ENCODE measurements around the gene MYO1A. TPM values are rescaled to one million over a fixed set of nuclear protein-coding genes. Genes with fewer than 3 reads are reported as not detected.

Gene MYO1A
- total and polyA plus RNA-seq, 2 of the 13 experiments (the other 11 are each of a cell fraction or from before 2014, with no cell fraction given) = 5.3 to 6.0 TPM

DNA sequence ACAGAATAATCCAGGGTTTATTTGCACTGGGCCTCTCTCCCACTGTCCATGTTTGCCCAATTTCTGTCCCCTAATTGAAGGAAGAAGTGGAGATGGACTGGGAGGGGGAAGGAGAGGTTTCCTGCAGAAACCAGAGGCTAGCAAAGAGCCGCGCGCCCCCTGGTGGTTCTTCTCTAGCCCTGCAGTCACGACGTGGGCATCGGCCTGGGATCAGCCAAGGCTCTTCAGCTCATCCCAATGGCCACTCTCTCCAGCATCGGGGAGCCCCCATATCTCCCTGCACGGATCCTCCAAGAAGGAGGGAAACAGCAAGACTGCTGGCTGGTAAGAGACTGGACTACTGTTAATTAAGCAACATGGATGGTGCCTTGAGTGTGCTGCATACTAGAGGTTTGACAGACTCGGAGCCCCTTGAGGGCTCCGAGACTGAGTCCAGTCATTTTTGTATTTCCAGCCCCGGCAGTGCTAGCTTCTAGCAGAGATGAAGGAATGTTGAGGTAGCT lies 62.3 kb downstream of the MYO1A start (continued):
- TF ChIP-seq, protein P1, sequence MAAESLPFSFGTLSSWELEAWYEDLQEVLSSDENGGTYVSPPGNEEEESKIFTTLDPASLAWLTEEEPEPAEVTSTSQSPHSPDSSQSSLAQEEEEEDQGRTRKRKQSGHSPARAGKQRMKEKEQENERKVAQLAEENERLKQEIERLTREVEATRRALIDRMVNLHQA (CRISPR knock-in tag; IDR thresholded peaks at IDR 0.05) = no peak
- TF ChIP-seq ZNF282 (IDR thresholded peaks at IDR 0.05; ENCODE audit: partially characterized antibody) (no peak), STAG1 (CRISPR knock-in tag; IDR thresholded peaks at IDR 0.05) (peak; percentile 96), ZFP62 (CRISPR knock-in tag; IDR thresholded peaks at IDR 0.05) (no peak), POLR2G (IDR thresholded peaks at IDR 0.05; ENCODE audit: low read depth, low read length) (no peak), ZNF260 (CRISPR knock-in tag; IDR thresholded peaks at IDR 0.05; ENCODE audit: borderline replicate concordance, low read depth) (no peak), ZSCAN25 (CRISPR knock-in tag; IDR thresholded peaks at IDR 0.05) (no peak), MTF2 (CRISPR knock-in tag; IDR thresholded peaks at IDR 0.05; ENCODE audit: borderline replicate concordance) (no peak), ZNF816 (CRISPR knock-in tag; IDR thresholded peaks at IDR 0.05; ENCODE audit: borderline replicate concordance) (no peak), SRF (IDR thresholded peaks at IDR 0.05; ENCODE audit: low read depth, low read length) (no peak), KLF9 (CRISPR knock-in tag; IDR thresholded peaks at IDR 0.05; ENCODE audit: low read depth) (no peak), ZNF766 (CRISPR knock-in tag; IDR thresholded peaks at IDR 0.05; ENCODE audit: borderline replicate concordance) (peak; percentile 98), ZNF251 (CRISPR knock-in tag; IDR thresholded peaks at IDR 0.05) (no peak), ZFY (CRISPR knock-in tag; IDR thresholded peaks at IDR 0.05) (no peak), MED13 (CRISPR knock-in tag; IDR thresholded peaks at IDR 0.05) (no peak), NR2F2 (IDR thresholded peaks at IDR 0.05; ENCODE audit: borderline replicate concordance, low read depth) (no peak), ZBTB3 (CRISPR knock-in tag; IDR thresholded peaks at IDR 0.05; ENCODE audit: borderline replicate concordance, low read depth) (no peak), ZNF468 (CRISPR knock-in tag; IDR thresholded peaks at IDR 0.05) (no peak), HMGA1 (CRISPR knock-in tag; conservative IDR thresholded peaks at IDR 0.05) (no peak)
- TF ChIP-seq, protein P2, sequence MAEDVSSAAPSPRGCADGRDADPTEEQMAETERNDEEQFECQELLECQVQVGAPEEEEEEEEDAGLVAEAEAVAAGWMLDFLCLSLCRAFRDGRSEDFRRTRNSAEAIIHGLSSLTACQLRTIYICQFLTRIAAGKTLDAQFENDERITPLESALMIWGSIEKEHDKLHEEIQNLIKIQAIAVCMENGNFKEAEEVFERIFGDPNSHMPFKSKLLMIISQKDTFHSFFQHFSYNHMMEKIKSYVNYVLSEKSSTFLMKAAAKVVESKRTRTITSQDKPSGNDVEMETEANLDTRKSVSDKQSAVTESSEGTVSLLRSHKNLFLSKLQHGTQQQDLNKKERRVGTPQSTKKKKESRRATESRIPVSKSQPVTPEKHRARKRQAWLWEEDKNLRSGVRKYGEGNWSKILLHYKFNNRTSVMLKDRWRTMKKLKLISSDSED (CRISPR knock-in tag; IDR thresholded peaks at IDR 0.05) = no peak
- TF ChIP-seq, protein P3, sequence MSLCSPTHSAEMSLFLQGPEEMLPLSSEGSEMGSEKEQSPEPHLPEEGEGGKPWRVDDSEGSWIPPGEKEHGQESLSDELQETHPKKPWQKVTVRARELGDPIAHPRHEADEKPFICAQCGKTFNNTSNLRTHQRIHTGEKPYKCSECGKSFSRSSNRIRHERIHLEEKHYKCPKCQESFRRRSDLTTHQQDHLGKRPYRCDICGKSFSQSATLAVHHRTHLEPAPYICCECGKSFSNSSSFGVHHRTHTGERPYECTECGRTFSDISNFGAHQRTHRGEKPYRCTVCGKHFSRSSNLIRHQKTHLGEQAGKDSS (CRISPR knock-in tag; IDR thresholded peaks at IDR 0.05; ENCODE audit: borderline replicate concordance, low read depth) = no peak
- TF ChIP-seq, protein P4, sequence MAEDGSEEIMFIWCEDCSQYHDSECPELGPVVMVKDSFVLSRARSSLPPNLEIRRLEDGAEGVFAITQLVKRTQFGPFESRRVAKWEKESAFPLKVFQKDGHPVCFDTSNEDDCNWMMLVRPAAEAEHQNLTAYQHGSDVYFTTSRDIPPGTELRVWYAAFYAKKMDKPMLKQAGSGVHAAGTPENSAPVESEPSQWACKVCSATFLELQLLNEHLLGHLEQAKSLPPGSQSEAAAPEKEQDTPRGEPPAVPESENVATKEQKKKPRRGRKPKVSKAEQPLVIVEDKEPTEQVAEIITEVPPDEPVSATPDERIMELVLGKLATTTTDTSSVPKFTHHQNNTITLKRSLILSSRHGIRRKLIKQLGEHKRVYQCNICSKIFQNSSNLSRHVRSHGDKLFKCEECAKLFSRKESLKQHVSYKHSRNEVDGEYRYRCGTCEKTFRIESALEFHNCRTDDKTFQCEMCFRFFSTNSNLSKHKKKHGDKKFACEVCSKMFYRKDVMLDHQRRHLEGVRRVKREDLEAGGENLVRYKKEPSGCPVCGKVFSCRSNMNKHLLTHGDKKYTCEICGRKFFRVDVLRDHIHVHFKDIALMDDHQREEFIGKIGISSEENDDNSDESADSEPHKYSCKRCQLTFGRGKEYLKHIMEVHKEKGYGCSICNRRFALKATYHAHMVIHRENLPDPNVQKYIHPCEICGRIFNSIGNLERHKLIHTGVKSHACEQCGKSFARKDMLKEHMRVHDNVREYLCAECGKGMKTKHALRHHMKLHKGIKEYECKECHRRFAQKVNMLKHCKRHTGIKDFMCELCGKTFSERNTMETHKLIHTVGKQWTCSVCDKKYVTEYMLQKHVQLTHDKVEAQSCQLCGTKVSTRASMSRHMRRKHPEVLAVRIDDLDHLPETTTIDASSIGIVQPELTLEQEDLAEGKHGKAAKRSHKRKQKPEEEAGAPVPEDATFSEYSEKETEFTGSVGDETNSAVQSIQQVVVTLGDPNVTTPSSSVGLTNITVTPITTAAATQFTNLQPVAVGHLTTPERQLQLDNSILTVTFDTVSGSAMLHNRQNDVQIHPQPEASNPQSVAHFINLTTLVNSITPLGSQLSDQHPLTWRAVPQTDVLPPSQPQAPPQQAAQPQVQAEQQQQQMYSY (CRISPR knock-in tag; IDR thresholded peaks at IDR 0.05) = peak; percentile 72
- TF ChIP-seq, protein P5, sequence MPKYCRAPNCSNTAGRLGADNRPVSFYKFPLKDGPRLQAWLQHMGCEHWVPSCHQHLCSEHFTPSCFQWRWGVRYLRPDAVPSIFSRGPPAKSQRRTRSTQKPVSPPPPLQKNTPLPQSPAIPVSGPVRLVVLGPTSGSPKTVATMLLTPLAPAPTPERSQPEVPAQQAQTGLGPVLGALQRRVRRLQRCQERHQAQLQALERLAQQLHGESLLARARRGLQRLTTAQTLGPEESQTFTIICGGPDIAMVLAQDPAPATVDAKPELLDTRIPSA (CRISPR knock-in tag; IDR thresholded peaks at IDR 0.05; ENCODE audit: borderline replicate concordance) = no peak

Data from HepG2 (cell line).